SW480 (cell line): ENCODE results near the gene BHLHE23.
A peak's percentile ranks its signal among the peaks of the same experiment; 100 is the strongest.

Experiments used
- DNase-seq: peaks from one replicate; pipeline ENCODE4 v3.0.0-alpha.2; 2016; ENCODE audit warnings: low spot score

The BHLHE23 gene

GRCh38 chr20:62991196-62991807, 15.5 kb downstream of the BHLHE23 start:
- no peak for DNase-seq

DNA sequence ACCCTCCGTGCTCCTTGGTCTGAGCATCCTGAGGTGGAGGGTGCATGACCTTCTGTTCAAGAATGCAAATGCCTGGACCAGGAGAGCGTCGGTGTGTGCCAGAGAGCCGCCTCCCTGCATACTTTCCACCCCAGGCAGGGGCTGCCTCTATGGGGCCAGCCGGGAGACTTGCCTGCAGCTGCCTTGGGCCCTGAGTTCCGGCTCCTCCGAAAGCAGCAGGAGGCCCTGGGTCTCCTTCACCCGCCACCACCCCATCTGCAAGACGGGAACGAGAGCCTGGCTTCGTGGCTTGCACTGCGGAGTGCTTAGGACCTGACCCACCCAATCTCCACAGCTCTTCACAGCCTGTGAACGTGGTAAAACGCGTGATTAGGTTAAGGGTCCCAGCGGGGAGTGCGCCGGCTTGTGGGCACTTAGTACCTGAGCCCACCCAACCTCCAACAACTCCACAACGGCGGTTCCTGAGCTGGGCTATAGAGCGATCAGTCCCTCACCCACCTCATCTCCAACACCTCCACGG, 16.4 kb downstream of the BHLHE23 start:
- DNase-seq = no peak

DNA sequence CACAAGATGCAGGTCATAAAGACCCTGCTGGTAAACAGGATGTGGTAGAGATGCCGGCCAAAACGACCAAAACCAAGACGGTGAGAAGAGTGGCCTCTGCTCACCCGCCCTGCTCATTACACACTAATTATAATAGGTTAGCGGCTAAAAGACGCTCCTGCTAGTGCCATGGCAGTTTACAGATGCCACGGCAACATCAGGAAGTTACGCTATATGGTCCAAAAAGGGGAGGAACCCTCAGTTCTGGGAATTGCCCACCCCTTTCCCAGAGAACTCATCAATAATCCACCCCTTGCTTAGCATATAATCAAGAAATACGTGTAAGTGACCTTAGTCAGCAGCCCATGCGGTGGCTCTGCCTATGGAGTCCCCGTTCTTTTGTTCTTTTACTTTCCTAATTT, 17.6 kb downstream of the BHLHE23 start:
- no peak for DNase-seq

DNA sequence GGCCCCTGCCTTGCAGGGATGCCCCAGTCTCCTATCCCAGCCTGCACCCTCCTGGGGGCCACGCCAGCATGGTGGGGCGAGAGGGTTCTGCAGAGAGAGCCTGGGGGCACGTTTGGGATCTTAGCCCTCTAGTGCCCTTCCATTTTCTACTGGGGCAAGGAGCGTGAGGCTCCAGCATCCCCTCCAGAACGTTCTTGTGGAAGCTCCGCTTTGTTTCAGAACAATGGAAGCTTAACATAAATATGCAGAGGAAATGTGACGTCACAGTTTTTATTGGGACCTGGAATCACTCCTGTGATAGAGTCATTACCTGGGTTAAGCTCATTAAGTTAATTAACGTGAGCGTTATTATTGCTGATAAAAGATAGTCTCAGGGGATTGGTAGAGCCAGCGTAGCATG, 19.6 kb downstream of the BHLHE23 start:
- no peak for DNase-seq

DNA sequence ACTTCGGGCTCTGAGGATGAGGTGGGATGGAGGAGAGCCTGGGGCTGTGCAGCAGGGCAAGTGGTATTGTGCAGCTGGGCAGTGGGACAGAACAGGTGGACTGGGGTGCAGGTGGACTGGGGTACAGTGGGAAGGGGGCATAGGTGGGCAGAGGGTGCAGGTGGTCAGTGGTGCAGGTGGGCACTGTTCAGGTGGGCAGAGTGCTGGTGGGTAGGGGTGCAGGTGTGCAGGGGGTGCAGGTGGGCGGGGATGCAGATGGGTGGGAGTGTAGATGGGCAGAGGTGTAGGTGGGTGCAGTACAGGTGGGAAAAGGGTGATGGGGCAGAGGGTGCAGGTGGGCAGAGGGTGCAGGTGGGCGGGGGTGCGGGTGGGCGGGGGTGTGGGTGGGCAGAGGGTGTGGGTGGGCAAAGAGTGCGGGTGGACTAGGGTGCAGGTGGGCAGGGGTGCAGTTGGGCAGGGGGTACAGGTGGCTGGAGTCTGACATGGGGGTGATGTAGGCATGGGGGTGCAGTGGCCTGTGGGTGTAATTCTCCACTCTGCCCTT, 20.4 kb downstream of the BHLHE23 start:
- no peak for DNase-seq

DNA sequence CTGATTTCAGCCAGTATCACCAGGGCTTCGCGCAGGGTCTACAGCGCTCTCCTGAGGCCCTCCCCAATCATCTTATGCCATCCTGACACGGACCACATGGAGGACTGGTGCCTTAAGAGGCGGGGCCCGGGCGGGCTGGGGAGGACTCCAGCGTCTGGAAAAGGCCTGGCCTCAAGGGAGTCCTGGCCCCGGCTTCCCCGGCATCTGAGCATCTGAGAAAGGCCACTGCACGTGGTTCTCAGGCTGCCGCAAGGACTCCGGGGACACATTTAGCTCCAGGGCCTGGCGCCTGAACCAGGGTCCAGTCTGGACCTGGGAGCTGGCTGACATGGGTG, 21.4 kb downstream of the BHLHE23 start:
- no peak for DNase-seq

DNA sequence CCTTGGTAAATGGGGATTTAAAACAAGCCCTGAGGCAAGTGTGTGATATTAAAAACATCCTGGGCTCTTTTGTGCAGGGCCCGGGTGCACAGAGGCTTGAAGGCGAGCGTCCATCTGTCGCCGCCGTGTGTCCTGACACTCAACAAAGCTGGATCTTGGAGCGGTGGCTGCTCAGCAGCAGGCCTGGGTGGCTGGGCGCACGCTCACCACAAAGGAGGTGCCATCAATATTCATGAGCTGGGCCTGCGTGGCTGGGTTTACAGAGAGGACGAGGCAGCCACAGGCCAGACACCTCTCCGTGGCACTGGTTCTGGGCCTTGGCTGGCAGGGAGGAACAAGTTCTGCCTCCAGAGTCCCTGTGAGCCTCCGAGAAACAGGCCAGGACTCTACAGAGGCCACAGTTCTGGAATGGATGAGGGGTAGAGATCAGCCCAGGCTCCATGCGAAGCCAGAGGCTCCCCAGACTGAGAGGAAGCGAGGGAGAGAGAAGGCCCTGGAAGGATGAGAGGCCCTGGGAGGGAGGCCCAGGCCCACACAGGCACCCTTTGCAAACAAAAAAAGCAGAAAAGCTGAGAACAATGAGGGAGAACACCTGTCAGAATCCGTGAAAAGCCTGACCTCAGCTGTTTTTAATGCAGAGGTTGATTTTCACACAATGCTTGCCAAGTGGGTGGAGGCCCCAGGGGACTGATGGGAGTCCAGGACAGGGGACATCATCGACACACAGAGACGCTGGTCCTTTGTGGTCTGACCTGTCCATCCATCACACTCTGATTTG, 21.9 kb downstream of the BHLHE23 start:
- no peak for DNase-seq

DNA sequence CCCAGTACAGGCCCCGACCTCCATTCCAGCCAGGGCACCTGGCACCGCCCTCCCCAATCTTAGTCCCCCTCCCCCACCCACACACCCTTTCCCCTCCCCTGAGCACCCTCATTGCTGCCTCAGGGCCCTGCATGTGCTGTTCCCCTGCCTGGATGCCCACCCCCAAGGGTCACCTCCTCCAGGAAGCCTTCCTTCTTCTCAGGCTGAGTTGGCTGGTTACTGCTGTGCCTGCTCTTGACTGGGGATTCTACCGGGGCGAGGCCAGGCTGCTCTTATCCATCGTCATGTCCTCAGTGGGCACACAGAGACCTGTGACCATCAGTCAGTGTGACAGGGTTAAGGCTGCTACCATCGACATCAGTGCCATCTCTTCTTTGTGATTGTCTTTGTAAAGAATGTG, 23.6 kb downstream of the BHLHE23 start:
- no peak for DNase-seq

DNA sequence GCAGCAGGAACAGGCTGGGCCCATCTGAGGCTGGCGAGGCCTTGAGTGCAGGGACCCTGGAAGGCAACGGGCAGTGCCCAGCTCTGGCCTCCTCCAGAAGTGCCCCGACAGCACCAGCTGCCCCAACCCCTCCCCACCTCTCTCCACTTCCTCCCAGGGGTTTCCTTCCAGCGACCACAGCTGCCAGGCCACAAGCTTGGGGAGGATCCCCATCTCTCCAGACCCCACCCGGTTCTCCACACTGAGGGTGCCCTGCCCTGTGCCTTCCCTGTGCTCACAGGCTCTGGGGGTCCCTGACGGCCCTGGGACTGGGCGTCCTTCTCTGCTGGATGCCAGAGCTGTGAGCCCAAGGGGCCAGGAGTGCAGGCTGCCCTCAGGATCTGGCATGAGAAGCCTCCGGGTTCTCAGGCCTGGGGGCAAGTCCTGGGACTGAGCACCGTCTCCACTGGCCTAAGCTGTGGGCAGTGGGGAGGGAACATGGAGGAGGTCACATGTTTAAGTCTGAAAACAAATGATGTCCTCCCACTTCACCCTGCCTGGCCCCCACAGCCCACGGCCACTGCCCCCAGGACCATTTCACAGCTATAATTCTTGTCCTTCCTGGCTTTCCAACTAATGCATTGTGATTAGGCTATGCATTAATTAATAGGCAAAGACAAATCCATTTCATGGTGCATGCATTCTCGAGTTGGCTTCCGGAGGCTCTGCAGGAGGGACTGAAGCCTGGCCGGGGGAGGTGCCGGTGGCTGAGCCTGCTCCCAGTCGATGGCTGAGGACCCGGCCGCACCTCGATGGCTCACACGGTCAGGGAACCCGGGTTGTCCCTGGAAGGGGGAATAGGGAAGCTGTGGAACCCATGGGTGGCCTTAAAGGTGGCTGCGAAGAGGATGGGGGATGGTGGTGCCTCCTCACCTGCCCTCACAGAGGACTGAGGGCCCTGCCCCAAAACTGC, 24.4 kb downstream of the BHLHE23 start:
- DNase-seq = no peak

GRCh38 chr20:62980970-62981369, 25.8 kb downstream of the BHLHE23 start:
- no peak for DNase-seq

GRCh38 chr20:62980380-62980960, 26.3 kb downstream of the BHLHE23 start:
- peak; percentile 46 for DNase-seq

- no peak for DNase-seq
Measured at GRCh38 chr20:62979876-62980373, 26.8 kb downstream of the BHLHE23 start.

DNA sequence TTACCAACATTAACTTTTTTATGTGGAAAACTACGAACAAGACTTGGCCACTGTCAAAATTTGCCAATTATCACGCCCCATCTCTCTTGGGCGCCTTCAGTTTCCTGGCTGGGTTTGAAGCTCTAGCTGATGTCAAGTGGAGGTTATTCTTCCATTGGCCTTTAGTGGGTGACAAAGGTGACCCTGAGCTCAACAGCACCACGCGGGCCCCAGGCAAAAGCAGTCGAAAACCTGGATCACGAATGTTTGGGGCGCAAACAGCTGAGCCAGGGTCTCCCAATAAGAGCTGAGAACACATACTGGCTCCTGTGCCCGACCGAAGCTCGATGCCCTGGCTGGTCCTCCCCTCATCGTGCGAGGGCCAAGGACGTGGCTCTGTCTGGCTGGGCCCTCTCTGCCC, 27.5 kb downstream of the BHLHE23 start:
- no peak for DNase-seq

GRCh38 chr20:62978561-62978943, 28.2 kb downstream of the BHLHE23 start:
- no peak for DNase-seq

- DNase-seq = peak; percentile 93
Measured at GRCh38 chr20:62977613-62978560, 28.9 kb downstream of the BHLHE23 start.

DNA sequence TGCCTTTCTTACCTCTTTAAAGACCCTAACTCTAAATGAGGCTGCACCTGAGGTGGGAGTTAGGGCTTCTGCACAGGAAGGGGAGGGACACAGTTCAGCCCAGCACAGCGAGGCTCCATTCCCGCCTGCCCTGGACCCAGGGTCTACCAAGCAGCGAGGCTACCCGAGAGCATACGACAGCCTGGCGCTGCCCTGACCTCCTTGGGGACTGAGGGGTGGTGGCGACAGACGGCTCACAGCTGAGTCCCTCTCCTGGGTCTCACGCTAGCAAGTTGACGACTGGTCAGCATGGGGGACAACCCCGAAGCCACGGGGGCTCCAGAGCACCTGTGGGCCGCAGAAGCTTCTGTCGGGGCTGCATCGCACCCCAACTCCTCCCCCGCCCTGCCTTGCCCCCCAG, 29.9 kb downstream of the BHLHE23 start:
- DNase-seq = no peak

DNA sequence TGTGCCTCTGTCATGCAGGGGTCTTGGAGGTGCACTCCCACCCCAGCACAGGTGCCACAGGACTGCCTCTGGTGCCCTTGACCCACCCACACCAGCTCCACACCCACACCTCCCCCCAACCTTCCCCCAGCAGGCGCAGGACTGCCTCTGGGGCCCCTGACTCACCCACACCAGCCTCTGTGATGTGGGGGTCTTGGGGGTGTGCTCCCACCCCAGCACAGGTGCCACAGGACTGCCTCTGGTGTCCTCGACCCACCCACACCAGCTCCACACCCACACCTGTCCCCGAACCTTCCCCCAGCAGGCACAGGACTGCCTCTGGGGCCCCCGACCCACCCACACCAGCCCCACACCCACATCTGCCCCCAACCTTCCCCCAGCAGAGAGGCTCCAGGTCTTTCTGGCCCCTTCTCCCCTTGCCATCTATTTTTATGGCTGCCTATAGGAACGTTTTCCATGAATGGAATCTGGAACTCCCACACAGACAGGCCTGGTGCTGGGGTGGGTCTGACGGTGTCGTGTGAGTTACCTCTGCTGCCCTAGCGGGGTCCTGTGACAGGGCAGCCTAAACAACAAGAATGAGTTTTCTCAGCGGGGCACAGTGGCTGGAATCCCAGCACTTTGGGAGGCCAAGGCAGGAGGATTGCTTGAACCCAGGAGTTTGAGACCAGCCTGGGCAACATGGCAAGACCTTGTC, 30.8 kb downstream of the BHLHE23 start:
- no peak for DNase-seq

DNA sequence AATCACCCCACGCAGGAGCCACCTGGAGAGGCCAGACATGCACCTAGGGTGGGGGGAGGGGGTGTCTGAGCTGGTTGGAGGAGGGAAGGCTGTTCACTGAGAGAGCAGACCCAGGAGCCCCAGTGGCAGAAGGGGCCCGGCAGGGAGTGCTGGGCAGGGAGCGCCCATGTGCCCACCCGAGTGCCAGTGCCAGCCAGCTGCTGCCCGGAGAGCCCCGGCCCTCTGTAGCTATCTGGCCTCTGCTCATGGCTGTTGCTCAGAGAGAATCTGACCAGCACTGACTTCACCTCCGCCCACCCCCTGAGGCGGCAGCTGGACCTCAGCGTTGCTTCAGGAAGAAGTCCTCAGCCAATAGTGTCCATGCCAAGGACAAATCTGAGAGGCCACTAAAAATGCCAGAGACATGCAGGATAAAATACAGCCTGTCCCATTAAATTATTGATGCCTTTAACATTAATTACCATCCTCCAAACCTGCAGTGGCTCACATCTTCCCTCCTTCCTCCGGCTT, 31.5 kb downstream of the BHLHE23 start:
- DNase-seq = no peak

- no peak for DNase-seq
Measured at GRCh38 chr20:62972845-62973745, 33.7 kb downstream of the BHLHE23 start.
